ENCODE results near the gene F2RL2.

GRCh38 chr5:76667495-76667894, 44.3 kb upstream of the F2RL2 start:
- TF ChIP-seq CTCF (IDR thresholded peaks at IDR 0.05) (no peak), ZFX (IDR thresholded peaks at IDR 0.05; ENCODE audit: borderline replicate concordance) (no peak)
